HL-60 (cell line): ENCODE data around the gene NPDC1.

ENCODE experiments used
- GABPA ChIP-seq: IDR thresholded peaks from 2 replicates; pipeline ENCODE4 v1.6.1; 2012; ENCODE audit warnings: low read depth
- POLR2AphosphoS5 ChIP-seq: IDR thresholded peaks from 2 replicates; pipeline ENCODE4 v1.6.1; 2012; ENCODE audit warnings: low read depth
- TF ChIP-seq, protein P1 (sequence below): IDR thresholded peaks from one replicate; pipeline ENCODE4 v1.5.1; 2011; ENCODE audit warnings: low read length, control low read depth, inconsistent platforms; ENCODE audit not compliant: insufficient read depth
- TF ChIP-seq, protein P2 (sequence below): IDR thresholded peaks from 2 replicates; pipeline ENCODE4 v1.6.1; 2012; ENCODE audit warnings: low read depth; ENCODE audit not compliant: insufficient replicate concordance

- TF ChIP-seq, protein P1, sequence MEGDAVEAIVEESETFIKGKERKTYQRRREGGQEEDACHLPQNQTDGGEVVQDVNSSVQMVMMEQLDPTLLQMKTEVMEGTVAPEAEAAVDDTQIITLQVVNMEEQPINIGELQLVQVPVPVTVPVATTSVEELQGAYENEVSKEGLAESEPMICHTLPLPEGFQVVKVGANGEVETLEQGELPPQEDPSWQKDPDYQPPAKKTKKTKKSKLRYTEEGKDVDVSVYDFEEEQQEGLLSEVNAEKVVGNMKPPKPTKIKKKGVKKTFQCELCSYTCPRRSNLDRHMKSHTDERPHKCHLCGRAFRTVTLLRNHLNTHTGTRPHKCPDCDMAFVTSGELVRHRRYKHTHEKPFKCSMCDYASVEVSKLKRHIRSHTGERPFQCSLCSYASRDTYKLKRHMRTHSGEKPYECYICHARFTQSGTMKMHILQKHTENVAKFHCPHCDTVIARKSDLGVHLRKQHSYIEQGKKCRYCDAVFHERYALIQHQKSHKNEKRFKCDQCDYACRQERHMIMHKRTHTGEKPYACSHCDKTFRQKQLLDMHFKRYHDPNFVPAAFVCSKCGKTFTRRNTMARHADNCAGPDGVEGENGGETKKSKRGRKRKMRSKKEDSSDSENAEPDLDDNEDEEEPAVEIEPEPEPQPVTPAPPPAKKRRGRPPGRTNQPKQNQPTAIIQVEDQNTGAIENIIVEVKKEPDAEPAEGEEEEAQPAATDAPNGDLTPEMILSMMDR, result no peak
- TF ChIP-seq POLR2AphosphoS5 (no peak), GABPA (no peak)
- TF ChIP-seq, protein P2, sequence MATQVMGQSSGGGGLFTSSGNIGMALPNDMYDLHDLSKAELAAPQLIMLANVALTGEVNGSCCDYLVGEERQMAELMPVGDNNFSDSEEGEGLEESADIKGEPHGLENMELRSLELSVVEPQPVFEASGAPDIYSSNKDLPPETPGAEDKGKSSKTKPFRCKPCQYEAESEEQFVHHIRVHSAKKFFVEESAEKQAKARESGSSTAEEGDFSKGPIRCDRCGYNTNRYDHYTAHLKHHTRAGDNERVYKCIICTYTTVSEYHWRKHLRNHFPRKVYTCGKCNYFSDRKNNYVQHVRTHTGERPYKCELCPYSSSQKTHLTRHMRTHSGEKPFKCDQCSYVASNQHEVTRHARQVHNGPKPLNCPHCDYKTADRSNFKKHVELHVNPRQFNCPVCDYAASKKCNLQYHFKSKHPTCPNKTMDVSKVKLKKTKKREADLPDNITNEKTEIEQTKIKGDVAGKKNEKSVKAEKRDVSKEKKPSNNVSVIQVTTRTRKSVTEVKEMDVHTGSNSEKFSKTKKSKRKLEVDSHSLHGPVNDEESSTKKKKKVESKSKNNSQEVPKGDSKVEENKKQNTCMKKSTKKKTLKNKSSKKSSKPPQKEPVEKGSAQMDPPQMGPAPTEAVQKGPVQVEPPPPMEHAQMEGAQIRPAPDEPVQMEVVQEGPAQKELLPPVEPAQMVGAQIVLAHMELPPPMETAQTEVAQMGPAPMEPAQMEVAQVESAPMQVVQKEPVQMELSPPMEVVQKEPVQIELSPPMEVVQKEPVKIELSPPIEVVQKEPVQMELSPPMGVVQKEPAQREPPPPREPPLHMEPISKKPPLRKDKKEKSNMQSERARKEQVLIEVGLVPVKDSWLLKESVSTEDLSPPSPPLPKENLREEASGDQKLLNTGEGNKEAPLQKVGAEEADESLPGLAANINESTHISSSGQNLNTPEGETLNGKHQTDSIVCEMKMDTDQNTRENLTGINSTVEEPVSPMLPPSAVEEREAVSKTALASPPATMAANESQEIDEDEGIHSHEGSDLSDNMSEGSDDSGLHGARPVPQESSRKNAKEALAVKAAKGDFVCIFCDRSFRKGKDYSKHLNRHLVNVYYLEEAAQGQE, result no peak
Measured at GRCh38 chr9:137026384-137026783, 19.6 kb downstream of the NPDC1 start.
